Skin of body (tissue), 3 donors: ENCODE measurements around the gene PRM3. TPM values are rescaled to one million over a fixed set of nuclear protein-coding genes. Genes with fewer than 3 reads are reported as not detected.

Source experiments
- DNase-seq: peaks from one replicate; lab custom pipeline; 2025; lab: John Stamatoyannopoulos, UW
- small RNA-seq: library from RNA; depleted of rRNA; stranded (forward); fragments of <200 nt; gene quantifications from one replicate; pipeline ENCODE3, GENCODE V24; 2014; ENCODE audit warnings: low replicate concordance
- total RNA-seq: library from RNA; depleted of rRNA; stranded (reverse); fragments of >200 nt; gene quantifications from one replicate; pipeline ENCODE4 v1.2.3, GENCODE V29; 2014

Gene PRM3
- total RNA-seq, 1 donor from 2014 or later, result not detected

- no peak for DNase-seq
Observed at GRCh38 chr16:11229432-11229831, 44.0 kb downstream of the PRM3 start.

DNA sequence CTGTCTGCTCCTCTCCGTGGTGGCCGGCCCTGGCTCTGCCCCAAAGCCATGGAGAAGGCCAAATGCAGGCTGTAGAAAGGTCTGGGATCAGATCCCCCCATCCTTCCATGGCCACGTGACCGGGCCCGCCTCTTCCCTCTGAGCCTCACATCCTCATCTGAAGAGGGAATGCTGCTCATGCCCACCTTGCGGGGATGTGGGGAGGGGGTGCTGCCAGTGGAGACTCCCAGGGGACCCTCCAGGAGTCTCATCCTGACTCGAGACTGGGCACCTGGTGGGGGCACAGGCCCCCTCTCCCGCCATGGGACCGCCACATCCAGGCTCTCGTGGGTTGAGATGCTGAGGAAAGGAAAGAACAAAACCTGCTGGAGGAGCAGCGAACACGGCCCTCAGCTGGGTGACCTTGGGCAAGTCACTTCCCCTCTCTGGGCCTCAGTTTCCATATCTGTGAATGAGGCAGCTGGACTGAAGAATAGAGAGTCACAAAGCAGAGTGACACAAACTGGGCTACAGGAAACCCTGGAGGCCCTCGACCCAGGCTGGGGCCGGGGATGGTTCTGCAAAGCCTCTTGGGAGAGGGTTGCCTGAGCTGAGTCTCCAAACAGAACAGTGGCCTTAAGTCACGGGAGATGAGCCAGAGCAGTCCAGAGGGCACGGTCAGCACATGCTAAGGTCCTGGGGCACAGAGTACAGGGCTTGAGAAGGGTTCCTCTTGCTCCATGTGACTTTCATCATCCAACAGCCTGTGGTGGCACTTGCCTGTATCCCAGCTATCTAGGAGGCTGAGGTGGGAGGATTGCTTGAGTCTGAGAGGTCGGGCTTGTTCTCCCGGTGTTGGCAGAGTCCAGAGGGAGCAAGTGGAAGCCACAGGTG is 47.5 kb downstream of the PRM3 start:
- DNase-seq, result no peak

DNA sequence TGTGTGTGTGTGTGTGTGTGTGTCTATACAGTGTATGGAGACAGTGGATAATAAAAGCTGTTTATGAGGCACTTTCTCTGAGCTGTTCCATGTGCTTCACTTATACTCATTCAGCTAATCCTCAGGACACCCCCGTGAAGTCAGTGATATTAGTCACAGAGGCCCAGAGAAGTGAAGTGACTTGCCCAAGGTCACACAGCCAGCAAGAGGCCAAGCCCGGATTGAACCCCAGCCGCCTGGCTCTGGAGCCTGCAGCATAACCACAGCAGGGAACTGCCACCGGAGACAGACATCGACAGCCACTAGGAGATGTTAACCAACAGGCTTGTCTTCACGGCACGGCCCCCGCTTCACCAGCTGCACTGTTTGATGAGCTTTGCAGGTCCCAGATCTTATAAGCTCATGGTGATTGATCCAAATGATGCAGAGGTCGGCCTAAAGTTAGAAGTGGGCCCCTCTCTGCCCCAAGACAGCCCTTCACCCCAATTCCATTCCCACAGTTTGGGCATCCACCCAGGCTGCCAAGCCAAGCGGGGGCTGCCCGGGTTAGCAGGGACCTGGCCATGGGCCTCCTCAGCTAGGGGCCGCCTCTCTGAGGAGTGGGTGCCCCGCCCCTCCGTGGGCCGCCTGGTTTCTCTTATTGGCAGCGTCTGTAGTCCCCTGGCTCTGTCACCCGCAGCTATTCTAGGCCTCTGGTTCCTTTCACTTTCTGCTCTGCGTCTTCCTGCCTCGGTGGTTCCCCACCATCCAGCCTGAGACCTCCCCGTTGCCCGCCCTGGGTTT is 48.3 kb downstream of the PRM3 start:
- no peak for DNase-seq

- DNase-seq, result no peak
Observed at GRCh38 chr16:11224096-11224893, 49.1 kb downstream of the PRM3 start.

Small RNA genes within 50 kb of the gene (small RNA-seq; reads per million reads assigned to genes)
- gene MIR548H2 (not detected), gene RF00019 (not detected), gene RF00554 (not detected)

Other genes with a start within 250 kb of the PRM3 start
- 7.2 TPM for gene SOCS1, start 17.4 kb downstream of the PRM3 start, total RNA-seq
- not detected for gene TNP2, start 4.3 kb downstream of the PRM3 start, total RNA-seq
- gene PRM2, start 2.9 kb upstream of the PRM3 start, total RNA-seq, result not detected
- gene PRM1, start 7.7 kb upstream of the PRM3 start, total RNA-seq, result not detected
- 8.7 TPM for gene RMI2, start 71.8 kb upstream of the PRM3 start, total RNA-seq